HUDEP-2 (cell line): ENCODE data around the gene CGA.

Experiments used
- DNase-seq, 76 experiments: peaks; one replicate each; lab custom pipeline; 2025; ENCODE audit not compliant: unreplicated experiment in 76 of 76; lab: John Stamatoyannopoulos, UW

The CGA gene

DNA sequence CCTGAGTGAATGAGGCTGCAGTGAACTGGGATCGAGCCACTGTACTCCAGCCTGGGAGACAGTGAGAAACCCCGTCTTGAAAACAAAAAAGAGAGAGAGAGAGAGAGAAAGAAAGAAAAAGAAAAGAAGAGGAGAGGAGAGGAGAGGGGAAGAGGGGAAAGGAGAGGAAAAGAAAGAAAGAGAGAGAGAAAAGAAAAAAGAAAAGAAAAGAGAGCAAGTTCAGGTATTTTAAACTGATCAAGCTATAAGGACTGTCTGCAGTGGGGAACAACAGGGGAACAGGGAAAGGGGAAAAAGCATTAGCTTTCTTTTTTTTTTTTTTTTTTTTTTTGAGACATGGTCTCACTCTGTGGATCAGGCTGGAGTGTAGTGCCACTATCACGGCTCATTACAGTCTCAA is 2.5 kb downstream of the CGA start:
- DNase-seq: no peak

DNA sequence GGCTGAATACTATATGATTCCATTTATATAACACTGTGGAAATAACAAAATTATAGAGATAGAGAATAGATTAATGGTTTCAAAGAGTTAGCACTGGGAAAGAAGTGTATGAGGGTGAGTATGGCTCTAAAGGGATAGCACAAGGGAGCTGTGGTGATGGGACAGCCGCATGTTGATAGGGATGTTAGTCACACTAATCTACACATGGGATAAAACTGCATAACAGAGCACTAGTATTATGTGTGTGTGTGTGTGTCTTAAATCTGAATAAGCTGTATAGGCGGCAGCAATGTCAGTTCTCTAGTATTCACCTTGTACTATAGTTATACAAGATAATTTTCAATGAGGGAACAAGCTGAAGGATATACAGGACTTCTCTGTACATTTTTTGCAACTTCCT is 5.8 kb downstream of the CGA start:
- no peak for DNase-seq

DNA sequence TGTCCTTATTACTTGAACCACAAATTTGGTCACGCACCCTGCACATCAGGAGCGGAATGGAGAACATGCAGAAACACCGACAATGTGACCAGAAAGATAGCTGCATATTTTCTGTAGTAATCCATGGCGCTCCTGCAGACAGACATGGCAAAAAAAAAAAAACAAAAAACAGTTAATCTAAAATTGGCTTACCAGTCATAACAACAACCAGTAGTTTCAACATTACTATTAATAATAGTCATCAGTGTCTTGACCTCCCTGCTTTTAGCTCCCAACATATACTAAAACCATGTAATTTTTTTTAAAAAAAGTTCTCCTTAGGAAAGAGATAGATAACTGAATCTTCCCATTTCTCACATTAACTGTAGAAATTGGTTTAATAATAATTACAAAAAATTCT is 6.8 kb downstream of the CGA start:
- DNase-seq: no peak

DNA sequence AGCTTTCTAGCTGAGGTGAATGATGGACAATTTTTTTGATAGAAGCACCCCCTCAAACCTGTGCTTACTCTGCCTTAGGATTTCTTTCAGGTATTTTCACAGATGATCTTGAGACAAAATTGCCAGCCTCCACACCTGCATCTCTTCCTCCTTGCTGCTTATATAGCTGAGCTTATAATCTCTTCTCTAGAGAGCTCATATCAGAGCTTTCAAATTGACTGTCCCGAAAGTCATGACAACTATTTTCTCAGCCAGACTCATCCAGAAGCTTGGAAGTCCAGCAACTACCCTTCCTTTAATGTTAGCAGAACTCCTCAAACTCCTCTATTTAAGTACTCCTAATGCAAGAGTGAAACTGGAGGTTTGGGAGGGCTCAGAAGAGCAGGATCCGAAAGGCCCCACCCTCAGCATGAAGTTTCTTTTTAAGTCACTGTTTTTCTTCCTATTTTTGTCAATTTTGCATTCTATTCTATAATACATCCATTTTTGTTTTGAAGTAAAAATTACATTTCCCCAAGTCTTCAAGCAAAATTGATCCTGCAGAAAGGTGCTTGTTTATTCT is 12.7 kb downstream of the CGA start:
- no peak for DNase-seq

DNA sequence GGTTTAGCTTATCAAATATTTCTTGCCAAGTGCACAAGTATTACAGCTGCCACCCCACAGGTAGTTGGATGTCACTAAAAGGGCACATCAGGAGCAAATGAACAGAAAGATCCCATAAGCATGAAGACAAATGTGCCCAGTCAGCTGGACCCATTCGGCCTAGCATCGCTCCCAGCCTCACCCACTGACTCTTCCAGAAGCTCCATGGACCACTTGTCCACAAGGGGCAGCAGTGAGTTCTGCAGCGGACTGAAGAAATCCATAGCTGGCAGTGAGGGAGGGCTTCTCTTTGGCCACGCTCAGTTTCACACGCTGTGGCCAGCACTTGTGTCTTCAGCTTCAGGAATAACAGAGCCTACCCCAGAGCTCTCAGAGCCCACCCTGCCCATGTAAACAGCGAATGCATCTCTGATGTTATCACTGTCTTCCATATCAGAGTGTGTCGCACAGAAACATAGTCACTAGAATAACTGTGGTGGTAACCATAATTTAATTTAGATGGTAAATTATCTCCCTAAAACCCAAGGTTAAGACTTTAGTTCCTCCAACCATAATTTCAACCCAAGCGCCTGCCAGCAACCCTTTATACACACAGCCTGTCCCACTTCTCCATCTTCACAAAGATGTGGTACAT is 15.8 kb downstream of the CGA start:
- DNase-seq: peak in 66 of 76 experiments; percentile 9 to 81 (median 56)

DNA sequence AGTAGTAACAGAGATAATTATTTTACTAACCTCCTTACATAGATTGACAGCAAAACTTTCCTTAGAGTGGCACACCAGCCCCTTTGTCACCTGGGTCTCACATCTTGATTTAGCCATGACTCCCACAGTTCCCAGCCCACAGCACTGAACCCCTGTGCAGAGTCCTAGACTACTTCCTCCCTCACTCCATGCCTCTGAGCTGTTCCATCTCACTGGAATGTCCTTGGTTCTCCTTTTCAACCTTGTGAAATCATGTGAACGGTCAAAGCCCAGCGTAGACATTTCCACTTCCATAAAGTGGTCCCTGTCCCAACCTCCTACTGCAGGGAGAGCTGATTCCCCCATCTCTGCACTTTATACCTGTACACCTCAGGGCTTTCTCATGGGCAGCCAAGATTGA is 19.7 kb downstream of the CGA start:
- no peak for DNase-seq

DNA sequence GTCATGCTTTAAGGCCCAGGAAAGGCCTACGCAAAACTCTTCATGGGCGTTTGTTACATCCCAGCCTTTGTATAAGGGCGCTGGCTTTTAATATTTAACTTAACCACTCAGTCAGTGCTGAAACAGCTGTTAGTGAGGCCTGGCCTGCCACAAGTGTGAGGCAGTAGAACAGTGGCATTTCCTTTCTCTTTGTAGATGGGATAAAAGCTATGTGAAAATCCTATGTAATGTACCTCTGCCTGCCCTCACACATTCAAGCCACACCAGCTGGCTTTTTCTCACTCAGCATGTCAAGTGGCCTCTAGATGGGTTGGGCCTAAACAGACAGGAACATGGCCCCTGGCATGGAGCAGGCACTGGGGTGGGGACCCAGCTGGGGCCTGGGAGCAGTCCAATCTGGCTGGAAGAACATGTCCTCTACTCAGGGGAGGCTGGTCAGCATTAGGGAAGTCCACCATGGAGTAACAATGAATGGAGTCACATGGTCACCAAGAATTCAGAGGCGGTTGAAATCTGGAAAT is 20.7 kb downstream of the CGA start:
- DNase-seq: no peak

DNA sequence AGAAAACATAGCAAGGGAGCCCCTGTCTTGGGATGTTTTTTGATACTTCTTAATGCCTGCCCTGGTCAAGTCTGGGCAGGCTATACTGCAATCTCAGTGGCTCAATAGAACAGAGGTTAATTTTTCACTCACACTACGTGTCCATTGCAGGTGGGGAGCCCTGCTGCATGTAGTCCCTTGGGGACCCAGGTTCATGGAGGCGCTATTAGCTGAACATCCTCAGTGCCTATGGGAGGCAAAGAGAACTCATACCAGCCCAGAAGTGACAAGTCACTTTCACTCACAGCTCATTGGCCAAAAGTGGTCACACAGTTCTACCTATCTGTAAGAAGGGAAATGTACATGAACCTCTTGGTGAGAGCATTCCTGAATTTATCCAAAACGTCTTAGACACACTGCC is 23.2 kb downstream of the CGA start:
- no peak for DNase-seq

DNA sequence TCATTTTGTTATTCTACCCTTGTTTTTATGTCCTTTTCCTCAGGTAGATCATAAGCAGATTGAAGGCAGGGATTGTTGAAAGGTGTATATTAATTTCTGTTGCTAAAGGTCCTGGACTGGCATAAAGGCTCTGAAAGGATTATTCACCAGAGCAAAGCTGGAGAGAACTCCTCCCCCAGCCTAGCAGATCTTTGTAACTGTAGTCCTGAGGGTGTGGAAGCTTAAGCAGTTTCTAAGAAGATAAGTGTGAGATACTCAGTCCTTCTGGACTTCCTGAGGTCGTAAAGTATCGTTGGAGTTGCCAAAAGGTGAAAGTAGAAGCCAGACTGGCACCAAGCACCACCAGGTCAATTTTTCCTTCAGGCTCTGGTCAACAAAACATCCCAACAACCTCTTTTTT is 24.2 kb downstream of the CGA start:
- DNase-seq: peak in 51 of 76 experiments; percentile 9 to 76 (median 44)

DNA sequence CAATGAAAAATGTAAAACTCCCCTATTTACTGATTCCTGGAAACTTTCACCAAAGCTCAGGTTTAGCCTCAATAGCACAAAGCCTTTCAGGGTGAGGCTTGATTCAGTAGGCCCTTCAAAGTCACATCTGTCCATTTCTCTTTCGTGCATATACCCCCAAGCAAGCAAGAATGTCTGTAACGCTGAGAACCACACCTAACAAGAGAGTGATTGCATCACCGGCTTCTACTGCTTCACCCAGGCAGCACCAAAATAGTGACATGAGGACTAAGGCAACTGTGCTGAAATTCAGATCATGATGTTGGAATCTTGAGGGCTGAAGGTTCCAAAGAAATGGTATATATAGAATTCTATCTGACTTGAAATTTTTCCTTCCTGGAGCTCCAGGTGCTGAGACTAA is 26.1 kb downstream of the CGA start:
- DNase-seq: peak in 2 of 76 experiments; percentile 10 to 11

DNA sequence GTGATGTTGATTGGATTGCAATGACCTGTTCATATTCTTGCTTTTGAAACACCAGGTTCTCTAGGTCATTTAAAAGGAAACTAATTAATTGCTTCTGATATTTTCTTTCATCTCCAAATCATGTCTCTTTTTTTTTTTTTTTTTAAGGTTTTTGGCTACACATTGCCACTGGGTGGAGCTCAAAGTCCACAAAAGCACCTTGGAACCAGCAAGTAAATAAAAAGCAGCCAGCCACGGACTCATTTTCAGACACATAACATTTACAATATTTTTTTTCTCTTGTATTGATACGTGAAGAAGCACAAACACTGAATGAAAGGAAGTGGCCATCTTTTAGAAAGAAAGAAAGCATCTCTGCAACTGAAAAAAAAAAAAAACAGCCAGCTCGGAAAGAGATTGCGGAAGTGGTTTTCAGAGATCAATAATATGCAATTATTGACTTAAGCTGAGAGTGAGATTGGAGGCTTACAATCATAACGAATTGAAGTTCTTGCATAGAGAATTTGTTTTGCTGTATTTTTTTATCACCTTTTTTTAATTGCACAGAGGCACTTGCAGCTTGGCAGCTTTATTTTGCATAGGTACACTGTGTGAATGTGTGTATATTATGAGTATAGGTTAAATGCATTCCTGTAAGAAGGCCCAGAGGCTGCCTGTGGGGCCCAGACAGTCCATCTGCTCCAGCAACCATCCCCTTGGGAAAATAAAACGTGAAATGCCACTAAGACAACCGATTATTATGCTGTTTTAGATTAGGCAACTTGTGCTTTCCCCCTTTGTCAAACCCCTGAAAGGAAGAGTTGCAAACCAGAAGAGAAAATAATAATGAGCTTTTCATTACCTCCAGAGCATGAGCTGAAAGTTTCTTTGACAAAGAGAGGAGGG is 28.2 kb downstream of the CGA start:
- DNase-seq: peak in 55 of 76 experiments; percentile 7 to 74 (median 41)

DNA sequence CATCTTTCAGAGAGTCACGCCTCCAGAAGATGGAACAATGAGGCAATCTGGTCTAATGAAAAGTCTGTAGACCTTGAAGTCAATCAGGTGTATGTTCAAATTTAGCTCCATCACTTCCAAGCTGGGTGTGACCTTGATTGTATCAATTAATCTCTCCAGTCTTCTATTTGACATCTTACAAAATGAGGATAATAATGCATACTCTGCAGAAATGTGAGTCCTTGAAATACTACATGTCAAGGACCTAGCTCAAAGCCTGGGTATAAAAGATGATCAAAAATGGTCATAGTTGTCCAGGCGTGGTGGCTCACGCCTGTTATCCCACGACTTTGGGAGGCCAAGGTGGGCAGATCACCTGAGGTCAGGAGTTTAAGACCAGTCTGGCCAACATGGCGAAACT is 29.8 kb downstream of the CGA start:
- no peak for DNase-seq

DNA sequence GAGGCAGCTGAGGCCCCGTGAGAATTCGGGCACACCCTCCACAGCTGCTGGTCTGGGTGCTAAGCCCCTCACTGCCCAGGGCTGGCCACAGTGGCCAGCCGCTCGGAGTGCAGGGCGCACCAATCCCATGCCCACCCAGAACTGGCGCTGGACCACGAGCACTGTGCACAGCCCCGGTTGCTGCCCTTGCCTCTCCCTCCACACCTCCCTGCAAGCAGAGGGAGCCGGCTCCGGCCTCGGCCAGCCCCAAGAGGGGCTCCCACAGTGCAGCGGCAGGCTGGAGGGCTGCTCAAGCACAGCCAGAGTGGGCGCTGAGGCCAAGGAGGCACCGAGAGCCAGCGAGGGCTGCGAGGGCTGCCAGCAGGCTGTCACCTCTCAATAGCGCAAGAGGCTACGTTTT is 35.0 kb downstream of the CGA start:
- no peak for DNase-seq

DNA sequence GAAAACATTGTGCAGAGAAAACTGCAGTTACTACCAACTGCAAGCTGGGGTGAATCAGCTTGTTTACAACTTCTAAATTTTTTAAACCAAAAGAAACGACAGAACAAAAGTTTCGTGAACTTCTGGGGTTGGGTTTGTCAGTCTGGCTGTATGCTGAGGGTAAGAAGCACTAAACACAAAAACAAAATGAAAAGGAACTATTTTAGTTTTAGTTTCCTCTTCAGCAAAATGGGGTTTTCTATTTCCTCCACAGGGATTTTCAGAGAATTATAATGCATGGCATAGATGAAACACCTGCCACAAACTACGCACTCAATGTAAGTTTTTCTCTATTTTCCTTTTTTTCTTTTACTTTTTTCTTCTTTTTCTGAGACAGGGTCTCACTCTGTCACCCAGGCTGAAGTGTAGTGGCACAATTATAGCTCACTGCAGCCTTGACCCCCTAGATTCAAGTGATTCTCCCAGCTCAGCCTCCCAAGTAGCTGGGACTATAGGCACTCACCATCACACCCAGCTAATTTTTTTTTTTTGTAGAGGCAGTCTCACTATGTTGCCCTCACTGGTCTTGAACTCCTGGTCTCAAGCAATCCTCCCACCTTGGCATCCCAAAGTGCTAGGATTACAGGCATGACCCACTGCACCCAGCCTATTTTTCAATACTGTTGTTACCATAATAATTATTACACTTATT is 40.6 kb downstream of the CGA start:
- no peak for DNase-seq

DNA sequence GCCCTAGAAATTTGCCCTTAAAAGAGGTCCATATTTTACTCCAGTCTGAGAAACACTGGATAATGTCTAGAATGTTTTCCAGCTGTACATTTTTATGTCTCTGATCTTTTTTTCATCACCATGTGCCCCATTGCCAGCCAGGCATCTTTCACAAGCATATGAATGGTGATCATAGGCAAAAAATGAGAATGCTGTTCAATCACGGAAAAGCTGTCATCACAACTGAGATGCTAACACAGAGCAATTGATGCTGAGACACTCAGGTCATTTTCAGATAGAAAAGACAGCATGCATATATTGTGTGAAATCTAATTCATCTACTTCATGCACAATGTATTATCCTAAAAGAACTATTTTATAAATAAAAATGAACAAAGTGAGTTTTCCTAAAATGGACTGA is 41.6 kb downstream of the CGA start:
- peak in 1 of 76 experiments; percentile 7 for DNase-seq

DNA sequence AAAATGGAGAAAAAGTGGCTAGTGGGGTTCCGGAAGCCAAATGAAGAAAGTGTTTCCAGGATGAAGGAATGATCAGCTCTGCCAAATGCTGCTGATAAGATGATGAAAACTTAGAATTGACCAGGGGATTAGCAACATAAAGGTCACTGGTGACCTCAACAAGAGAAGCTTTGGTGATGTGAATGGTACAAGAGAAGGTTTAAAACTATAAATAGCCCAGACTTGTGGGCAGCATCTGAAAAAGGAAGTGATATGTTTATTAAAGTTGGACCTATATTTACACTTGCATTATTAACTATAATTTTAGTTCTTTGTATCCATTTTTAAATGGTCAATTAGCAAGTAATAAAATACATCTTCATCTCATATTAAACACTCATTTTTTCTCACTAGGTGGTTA is 45.1 kb downstream of the CGA start:
- DNase-seq: no peak

DNA sequence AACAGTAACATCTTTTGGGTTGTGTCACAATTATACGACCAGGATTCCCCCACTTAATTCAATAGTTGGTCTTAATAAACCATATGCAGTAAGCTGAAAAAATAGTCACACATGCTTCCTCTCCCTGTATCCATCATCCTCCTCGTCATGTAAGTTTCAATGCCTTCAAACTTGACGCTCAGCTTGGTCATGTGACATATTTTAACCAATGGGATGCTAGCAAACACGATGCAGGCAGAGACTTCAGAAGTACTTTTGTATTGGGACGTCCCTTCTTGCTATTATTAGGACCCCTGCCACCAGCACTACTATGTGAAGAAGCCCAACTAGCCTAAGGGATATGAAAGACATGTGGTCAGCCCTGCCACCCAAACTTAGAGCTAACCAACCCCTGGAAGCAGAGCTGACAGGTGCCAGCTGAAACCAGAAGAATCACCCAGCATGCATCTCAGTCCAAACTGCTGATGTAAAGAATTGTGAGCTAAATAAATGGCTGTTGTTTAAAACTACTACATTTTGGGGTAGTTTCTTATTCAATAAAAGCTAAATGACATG is 49.3 kb downstream of the CGA start:
- peak in 2 of 76 experiments; percentile 5 to 12 for DNase-seq

DNA sequence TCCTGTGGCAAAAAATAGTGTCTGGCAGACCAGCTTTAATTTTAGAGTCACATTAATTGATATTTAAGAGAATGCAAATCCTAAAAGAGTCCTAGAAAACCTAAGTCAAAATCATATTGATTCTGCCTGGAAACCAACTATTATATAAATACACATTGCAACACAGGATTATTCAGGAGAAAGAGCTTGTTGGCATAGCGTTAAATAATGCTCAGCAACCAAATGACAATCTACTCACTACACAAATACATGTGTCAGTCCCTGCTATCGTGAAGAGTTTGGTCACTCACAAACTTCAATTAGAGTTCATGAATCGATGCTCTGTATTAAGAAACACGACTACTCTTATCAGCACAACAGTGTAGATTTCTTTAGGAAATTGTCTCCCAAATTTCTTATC is 54.2 kb downstream of the CGA start:
- no peak for DNase-seq
